Liver (tissue), 3 donors: ENCODE results near the gene CACNA1C.

Source experiments
- CTCF ChIP-seq: fragments of 150-350 bp; IDR thresholded peaks from 2 replicates; pipeline ENCODE4 v1.5.1; 2017; ENCODE audit warnings: improper control_type of control experiment, low read depth, low read length; ENCODE audit not compliant: missing input control
- EGR1 ChIP-seq, 2 donors: IDR thresholded peaks; 2 replicates each; pipeline ENCODE4 v1.6.1; 2016 to 2018; ENCODE audit warnings: antibody characterized with exemption in 2 of 2, low read depth in 2 of 2
- JUND ChIP-seq, 2 donors: IDR thresholded peaks; 2 replicates each; pipeline ENCODE4 v1.6.1; 2016; ENCODE audit warnings: antibody characterized with exemption in 2 of 2
- RAD21 ChIP-seq, 2 donors: IDR thresholded peaks; 2 replicates each; pipeline ENCODE4 v1.6.1; 2016; ENCODE audit warnings: antibody characterized with exemption in 2 of 2, mild to moderate bottlenecking in 2 of 2
- REST ChIP-seq: IDR thresholded peaks from 2 replicates; pipeline ENCODE4 v1.6.1; 2016; ENCODE audit warnings: antibody characterized with exemption, mild to moderate bottlenecking
- TAF1 ChIP-seq: conservative IDR thresholded peaks from 2 replicates; pipeline ENCODE4 v1.6.1; 2016; ENCODE audit warnings: antibody characterized with exemption, mild to moderate bottlenecking
- YY1 ChIP-seq: IDR thresholded peaks from 2 replicates; pipeline ENCODE4 v1.6.1; 2016; ENCODE audit warnings: antibody characterized with exemption, mild to moderate bottlenecking
- ZBTB33 ChIP-seq: IDR thresholded peaks from 2 replicates; pipeline ENCODE4 v1.6.1; 2016; ENCODE audit warnings: antibody characterized with exemption
- donor health status: healthy.
- donor health status: healthy.

- TF ChIP-seq CTCF (no peak), REST (no peak), ZBTB33 (no peak), EGR1 (IDR thresholded peaks at IDR 0.05; ENCODE audit: low read depth in 2 of 2) (no peak), TAF1 (no peak), RAD21 (IDR thresholded peaks at IDR 0.05) (no peak), YY1 (no peak), JUND (IDR thresholded peaks at IDR 0.05) (no peak)
Measured at GRCh38 chr12:2513141-2514037, 460.6 kb downstream of the CACNA1C start.
